ENCODE data around the gene PTPRD.

PTPRD gene

DNA sequence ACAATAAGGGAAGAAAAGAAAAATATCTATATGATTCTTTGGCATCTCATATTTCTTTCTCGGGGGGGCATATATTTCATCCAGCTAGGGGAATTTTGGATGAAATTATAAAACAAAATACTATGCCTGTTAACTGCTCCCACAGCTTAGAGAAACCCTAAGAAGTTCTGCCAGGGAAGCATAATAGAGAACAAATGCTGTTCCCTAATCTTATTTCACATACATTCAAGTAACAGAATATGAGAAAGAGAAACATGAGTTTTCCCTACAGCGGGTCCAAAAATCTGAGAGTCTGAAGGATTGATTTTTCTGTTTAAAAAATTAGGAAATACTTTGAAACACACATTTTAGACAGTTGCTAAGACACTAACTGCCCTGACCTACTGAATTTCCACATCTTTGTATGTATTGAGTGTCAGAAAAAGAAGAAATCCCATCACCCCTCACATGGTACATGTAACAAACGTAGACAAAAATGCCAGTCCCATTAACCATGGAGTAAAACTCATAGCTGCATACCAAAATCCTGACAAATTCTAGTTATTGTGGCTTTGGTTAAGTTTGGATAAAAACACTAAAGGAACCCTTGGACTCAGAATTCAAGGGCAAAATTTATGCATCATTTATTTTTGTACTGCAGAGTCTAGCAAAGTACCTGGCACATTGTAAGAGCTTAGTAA lies 2193.1 kb downstream of the PTPRD start:
- H3K9me3 Mint-ChIP-seq: no peaks in the 10 kb centered on the region
- H3K27ac Mint-ChIP-seq: no peak overlapping the region
- no peak overlapping the region for H3K4me3 Mint-ChIP-seq
- no peaks in the 10 kb centered on the region for H3K4me1 Mint-ChIP-seq
- DNase-seq (ENCODE audit: low spot score in 2 of 2) (no peak), ATAC-seq (no peak)
- H3K36me3 Mint-ChIP-seq: no peaks in the 10 kb centered on the region

DNA sequence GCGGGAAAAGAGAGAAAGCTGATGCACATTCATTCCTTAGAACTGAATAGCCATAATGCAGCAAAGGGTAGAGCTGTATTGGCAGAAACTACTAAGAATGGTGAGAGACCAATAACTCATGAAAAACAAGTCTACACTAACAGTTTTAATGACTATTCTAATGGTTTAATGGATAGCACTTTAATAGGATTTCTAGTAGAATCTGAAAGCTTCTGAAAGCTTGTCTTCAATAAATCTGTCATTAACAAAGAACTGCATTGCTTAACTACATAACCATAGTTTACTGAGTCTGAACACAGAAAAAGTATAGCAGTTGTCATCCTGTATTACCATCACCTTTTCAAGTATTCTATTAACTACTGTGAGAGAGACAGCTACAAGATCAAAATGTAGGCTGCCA lies 2195.5 kb downstream of the PTPRD start:
- Mint-ChIP-seq H3K36me3 (no peaks in the 10 kb centered on the region), H3K27ac (no peak overlapping the region), H3K4me3 (no peak overlapping the region), H3K9me3 (no peaks in the 10 kb centered on the region), H3K4me1 (no peaks in the 10 kb centered on the region)
- DNase-seq (ENCODE audit: low spot score in 2 of 2) (no peak), ATAC-seq (no peak)

DNA sequence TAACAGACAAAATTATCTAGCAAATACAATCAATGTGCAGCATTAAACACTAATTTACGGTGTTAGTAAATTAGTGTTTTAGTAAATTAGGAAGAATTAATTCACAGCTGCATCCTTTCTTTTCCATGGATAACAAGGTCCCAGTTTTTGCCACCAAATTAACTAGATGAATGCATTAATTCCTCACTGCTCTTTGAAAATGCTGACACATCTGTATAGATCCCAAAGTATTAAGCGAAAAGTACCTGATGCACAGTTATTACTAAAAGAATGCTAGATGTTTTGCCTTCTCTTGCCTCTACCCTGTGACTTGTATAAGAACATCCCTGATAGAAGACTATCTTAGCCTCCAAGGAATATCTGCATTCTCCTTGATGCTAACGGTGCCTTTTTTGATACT lies 2200.5 kb downstream of the PTPRD start:
- no peak overlapping the region for H3K4me3 Mint-ChIP-seq
- H3K9me3 Mint-ChIP-seq: no peaks in the 10 kb centered on the region
- H3K36me3 Mint-ChIP-seq: no peaks in the 10 kb centered on the region
- no peaks in the 10 kb centered on the region for H3K4me1 Mint-ChIP-seq
- DNase-seq (ENCODE audit: low spot score in 2 of 2) (no peak), ATAC-seq (no peak)
- H3K27ac Mint-ChIP-seq: no peak overlapping the region

DNA sequence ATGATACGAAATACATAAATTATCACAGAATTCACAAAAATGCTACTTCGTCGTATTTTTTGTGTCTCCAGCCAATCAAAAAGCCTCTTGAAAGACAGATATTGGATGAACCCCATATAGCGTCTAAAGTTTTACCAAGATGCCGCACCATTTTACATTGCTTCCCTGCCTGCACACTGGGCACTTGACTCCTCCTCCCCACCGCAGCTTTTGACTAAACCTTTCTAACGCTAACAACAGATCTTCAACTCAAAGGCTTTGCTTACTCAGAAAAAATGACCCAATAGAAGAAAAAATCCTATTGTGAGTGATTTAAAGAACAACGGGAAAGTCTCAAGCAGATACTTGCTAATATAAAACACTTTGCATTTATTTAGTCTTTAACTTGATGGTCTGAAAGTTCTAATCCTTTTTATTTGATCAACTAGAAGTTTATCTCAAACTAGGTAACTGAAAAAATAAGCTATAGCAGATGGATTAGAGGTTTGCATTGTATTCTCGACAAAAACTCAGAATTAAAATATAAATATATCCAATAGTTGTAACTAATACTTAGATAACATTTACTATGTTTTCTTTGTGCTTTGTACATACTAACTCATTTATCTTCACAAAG lies 2204.1 kb downstream of the PTPRD start:
- no peak overlapping the region for H3K4me3 Mint-ChIP-seq

DNA sequence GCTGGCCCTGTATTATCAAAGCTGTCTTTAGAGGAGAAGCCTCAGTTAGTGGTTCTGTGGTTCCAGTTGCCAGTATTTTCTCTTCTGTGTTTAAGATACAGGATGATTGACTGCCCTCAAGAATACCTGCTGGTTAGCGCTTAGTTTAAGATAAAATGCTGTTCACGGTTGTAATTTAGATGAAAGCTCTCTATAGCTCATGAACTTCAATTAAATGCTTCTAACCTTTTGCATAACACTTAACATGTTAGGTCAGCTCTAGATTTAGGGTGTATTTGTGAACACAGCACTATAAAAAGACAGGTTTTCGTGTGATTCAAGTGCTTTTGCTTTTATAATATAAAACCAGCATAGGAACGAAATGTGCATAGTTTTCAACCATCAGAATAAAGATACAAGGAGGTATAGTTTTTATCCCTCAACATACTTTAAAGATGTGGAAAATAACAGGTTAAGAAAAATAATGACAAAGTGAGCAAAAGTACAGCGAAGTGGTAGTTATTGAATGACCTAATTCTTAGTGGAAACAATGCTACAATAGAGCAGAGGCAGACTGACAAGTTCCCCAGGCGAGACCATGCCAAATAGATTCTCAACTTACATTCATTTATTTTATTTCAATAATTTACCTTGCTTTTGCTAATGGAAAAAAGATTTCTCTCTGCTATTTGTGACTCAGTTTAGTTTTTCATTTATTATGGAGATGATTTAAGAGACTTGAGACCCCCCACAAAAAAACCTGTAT lies 2210.7 kb downstream of the PTPRD start:
- ATAC-seq: no peak
- Mint-ChIP-seq H3K4me1 (no peaks in the 10 kb centered on the region), H3K36me3 (no peaks in the 10 kb centered on the region), H3K4me3 (no peak overlapping the region), H3K9me3 (no peaks in the 10 kb centered on the region), H3K27ac (no peak overlapping the region)
- DNase-seq (ENCODE audit: low spot score in 2 of 2): no peak

More for the DNA sequence above, 2204.1 kb downstream of the PTPRD start:
- Mint-ChIP-seq H3K4me1 (no peaks in the 10 kb centered on the region), H3K36me3 (no peaks in the 10 kb centered on the region), H3K9me3 (no peaks in the 10 kb centered on the region), H3K27ac (no peak overlapping the region)
- ATAC-seq (no peak), DNase-seq (ENCODE audit: low spot score in 2 of 2) (no peak)

DNA sequence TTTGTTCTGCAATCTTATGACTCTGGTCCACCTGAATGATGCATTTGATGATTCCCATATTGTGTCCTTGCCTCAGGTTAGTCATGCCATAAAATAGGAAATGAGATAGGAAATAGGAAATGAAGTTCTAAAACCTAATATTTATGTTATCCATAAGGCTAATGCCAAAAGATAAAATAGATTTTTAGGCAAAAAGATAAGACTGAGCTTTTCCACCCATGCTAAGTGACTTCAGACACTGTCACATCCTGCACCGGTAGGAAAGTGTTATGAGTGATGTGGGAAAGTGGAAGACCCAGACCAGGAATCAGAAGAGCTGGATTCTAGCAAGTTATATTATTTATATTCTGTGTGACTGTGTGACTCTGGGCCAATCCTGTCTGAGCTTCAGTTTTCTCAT lies 2212.4 kb downstream of the PTPRD start:
- no peaks in the 10 kb centered on the region for H3K9me3 Mint-ChIP-seq
- ATAC-seq (no peak), DNase-seq (ENCODE audit: low spot score in 2 of 2) (no peak)
- H3K4me1 Mint-ChIP-seq: no peaks in the 10 kb centered on the region
- no peaks in the 10 kb centered on the region for H3K36me3 Mint-ChIP-seq
- H3K4me3 Mint-ChIP-seq: no peak overlapping the region
- no peak overlapping the region for H3K27ac Mint-ChIP-seq

DNA sequence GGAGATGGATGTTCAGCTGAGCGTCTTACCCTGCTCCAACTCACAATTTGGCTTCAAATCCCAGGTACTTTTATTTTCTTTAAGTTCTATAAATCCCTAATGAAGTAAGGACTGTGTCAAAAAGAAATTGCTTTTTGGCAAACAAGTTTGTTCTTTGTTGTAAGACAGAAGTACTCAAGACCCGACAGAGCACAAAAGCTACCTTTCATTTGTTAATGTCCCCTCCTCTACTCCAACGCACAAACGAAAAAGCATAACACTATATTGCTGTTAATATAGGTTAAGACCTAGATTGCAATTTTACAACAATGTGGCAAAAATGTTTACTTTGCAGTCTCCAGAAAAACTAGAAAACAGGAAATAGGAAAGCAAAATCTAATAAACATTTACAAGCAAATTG lies 2217.8 kb downstream of the PTPRD start:
- H3K4me3 Mint-ChIP-seq: no peak overlapping the region
- ATAC-seq (no peak), DNase-seq (ENCODE audit: low spot score in 2 of 2) (no peak)
- H3K4me1 Mint-ChIP-seq: no peaks in the 10 kb centered on the region
- H3K9me3 Mint-ChIP-seq: no peaks in the 10 kb centered on the region
- no peak overlapping the region for H3K27ac Mint-ChIP-seq
- no peaks in the 10 kb centered on the region for H3K36me3 Mint-ChIP-seq

DNA sequence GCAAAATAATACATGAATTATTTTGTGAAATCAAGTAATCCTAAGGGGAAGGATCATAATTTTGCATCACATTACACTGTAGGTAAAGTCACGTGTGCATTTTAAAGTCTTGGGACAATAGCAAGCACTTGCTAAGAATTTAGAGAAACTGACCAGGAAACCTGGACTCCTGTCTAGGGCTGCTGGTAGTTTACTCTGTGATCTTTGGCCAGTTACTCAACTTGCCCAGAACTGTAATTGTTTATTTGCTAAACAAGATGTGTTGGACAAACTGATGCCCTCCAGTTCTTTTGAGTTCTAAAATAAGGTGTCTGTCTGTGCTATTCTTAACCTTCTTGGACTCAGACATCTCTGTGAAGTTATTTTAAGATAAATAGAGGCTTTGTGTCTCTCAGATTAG lies 2218.5 kb downstream of the PTPRD start:
- no peaks in the 10 kb centered on the region for H3K36me3 Mint-ChIP-seq
- no peaks in the 10 kb centered on the region for H3K9me3 Mint-ChIP-seq
- no peak overlapping the region for H3K4me3 Mint-ChIP-seq
- ATAC-seq (no peak), DNase-seq (ENCODE audit: low spot score in 2 of 2) (no peak)
- H3K4me1 Mint-ChIP-seq: no peaks in the 10 kb centered on the region
- no peak overlapping the region for H3K27ac Mint-ChIP-seq

DNA sequence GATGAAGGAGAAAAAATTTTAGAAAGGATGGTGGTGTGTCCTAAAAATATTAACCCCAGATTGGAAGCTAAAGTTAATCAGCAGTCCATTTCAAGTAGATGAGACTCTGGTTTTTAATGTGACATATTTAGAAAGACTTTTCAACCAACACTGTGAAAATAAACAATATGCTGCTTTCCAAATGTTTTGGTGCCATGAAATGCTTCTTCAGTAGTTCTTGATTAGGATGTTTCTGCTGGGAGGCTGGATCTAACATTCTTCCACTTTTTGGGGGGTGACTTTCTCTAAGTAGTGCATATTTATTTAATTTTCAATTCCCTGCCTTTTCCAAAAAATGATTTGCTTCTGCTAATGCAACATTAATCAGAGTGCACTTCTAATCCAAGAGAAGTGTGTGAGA lies 2219.9 kb downstream of the PTPRD start:
- no peaks in the 10 kb centered on the region for H3K4me1 Mint-ChIP-seq
- ATAC-seq (no peak), DNase-seq (ENCODE audit: low spot score in 2 of 2) (no peak)
- H3K36me3 Mint-ChIP-seq: no peaks in the 10 kb centered on the region
- H3K27ac Mint-ChIP-seq: no peak overlapping the region
- H3K4me3 Mint-ChIP-seq: no peak overlapping the region
- H3K9me3 Mint-ChIP-seq: no peaks in the 10 kb centered on the region

DNA sequence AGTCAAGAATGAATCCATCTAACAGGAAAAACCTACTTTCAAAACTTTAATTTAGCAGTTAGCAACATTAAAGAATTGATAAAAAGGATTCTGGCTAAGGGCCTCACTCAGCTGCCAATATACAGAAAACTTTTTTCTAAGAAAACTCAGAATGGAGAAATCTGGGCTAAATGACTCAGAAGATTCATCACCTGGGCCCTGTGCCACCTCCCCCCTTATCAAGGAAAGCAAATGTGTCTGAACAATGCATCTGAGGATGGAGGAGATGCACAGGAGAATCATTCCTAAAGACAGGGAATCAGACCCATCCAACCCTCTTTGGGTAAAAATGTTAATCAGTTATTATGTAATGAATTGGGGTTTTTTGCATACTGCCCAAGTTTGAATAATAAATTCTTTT lies 2221.2 kb downstream of the PTPRD start:
- Mint-ChIP-seq H3K4me3 (no peak overlapping the region), H3K9me3 (no peaks in the 10 kb centered on the region), H3K36me3 (no peaks in the 10 kb centered on the region), H3K27ac (no peak overlapping the region), H3K4me1 (no peaks in the 10 kb centered on the region)
- ATAC-seq (no peak), DNase-seq (ENCODE audit: low spot score in 2 of 2) (no peak)

DNA sequence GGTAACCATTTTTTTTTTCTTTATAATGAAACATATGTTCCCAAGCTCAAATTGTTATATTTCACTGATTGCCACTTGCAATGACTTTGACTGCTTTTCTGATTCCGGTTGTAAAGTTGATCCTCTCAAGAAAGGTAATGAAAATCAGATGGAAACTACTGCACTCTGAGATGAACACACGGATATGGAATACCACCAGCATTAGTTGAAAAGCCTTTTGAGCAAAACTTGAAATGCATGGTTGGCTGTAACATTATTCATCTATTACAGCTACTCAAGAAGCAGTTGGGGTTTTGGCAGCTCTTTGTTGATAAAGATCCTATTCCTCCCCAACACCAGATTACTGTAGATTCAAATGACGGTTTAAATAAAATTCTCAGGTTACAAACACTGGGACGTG lies 2221.7 kb downstream of the PTPRD start:
- DNase-seq (ENCODE audit: low spot score in 2 of 2) (no peak), ATAC-seq (no peak)
- no peaks in the 10 kb centered on the region for H3K36me3 Mint-ChIP-seq
- no peaks in the 10 kb centered on the region for H3K9me3 Mint-ChIP-seq
- H3K4me3 Mint-ChIP-seq: no peak overlapping the region
- H3K27ac Mint-ChIP-seq: no peak overlapping the region
- no peaks in the 10 kb centered on the region for H3K4me1 Mint-ChIP-seq

DNA sequence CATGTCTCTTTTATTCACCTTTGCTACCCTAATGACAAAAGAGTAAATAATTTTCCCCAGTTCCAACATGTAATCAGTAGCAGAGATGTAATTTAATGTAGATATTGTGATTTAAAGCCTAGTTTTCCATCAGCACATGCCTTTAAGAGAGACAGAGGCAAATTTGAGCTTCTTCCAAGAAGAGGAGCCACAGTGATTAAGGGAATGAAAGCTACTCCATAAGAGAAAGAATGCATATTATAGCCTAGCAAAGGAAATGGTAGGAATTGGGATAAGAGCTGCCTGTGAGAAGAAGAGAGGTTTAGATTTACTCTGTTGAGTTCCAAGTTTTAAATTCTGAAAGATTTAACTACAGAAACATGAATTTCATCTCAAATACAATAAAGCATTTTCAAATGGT lies 2222.2 kb downstream of the PTPRD start:
- Mint-ChIP-seq H3K36me3 (no peaks in the 10 kb centered on the region), H3K4me3 (no peak overlapping the region), H3K4me1 (no peaks in the 10 kb centered on the region), H3K27ac (no peak overlapping the region), H3K9me3 (no peaks in the 10 kb centered on the region)
- ATAC-seq (no peak), DNase-seq (ENCODE audit: low spot score in 2 of 2) (no peak)

DNA sequence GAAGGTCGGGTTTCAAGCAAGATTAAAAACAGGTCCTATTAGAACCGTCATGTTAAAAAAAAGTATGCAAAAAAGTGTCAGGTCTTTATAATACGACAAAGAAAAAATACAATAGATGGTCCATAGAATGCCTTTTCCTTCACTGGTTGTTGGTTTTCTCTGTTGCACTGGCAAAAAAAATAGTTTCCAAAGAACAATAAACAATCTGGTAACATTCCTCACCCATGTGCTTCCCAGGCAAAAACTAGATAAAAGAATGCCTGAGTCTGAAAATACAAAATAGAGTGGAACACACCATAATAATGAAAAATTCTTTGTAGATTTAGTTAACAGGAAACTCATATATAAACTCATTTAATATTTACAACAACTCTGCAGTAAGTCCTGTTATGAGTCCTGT lies 2223.3 kb downstream of the PTPRD start:
- H3K9me3 Mint-ChIP-seq: no peaks in the 10 kb centered on the region
- H3K27ac Mint-ChIP-seq: no peak overlapping the region
- no peaks in the 10 kb centered on the region for H3K36me3 Mint-ChIP-seq
- ATAC-seq (no peak), DNase-seq (ENCODE audit: low spot score in 2 of 2) (no peak)
- no peak overlapping the region for H3K4me3 Mint-ChIP-seq
- H3K4me1 Mint-ChIP-seq: no peaks in the 10 kb centered on the region

DNA sequence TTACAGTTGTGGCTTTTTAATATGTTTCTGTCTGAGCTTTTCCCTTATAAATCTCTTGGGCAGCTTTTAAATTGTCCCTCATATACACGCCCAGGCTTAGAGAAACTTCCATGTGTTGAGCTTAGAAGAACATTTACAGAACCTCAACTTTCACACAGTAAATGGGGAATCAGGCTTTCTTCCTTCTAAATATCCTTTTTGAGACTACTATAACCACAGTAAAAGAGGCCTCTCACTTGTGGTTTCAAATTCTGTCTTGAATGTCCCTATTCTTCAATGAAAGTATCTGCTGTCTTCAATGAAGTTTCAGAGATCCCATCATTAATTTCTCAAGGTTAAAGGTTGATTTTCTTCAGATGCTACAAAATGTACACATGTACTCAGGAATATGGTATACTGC lies 2224.7 kb downstream of the PTPRD start:
- Mint-ChIP-seq H3K36me3 (no peaks in the 10 kb centered on the region), H3K4me3 (no peak overlapping the region), H3K4me1 (no peaks in the 10 kb centered on the region), H3K9me3 (no peaks in the 10 kb centered on the region), H3K27ac (no peak overlapping the region)
- no peak for ATAC-seq
- no peak for DNase-seq (ENCODE audit: low spot score in 2 of 2)

DNA sequence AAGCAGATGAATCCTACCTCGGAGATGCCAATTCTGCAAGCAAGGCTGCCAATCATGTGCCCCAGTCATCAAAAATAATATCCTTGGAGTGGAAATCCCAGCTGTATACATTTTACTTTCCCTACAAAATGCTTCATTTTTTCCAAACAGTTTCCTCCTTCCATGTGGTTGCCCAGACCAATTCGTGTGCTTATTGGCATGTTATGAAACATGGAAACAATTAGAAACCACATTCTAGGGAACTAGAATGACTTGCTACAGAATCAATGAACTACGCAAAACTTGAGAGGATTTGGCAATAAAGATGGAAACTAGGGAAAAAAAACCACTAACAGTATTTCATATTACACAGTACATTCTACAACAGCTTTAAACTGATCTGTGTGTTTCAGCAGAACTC lies 2228.7 kb downstream of the PTPRD start:
- H3K9me3 Mint-ChIP-seq: no peaks in the 10 kb centered on the region
- no peak overlapping the region for H3K27ac Mint-ChIP-seq
- DNase-seq (ENCODE audit: low spot score in 2 of 2) (no peak), ATAC-seq (no peak)
- H3K36me3 Mint-ChIP-seq: no peaks in the 10 kb centered on the region
- no peak overlapping the region for H3K4me3 Mint-ChIP-seq
- H3K4me1 Mint-ChIP-seq: no peaks in the 10 kb centered on the region

All from stimulated activated effector memory CD8-positive, alpha-beta T cell treated with anti-CD3 and anti-CD28 coated beads, Interleukin-12 subunit alpha, Interleukin-12 subunit beta, amount 100 ng/mL, for 72 hours (primary cell).